Lower leg skin (tissue), 3 donors: ENCODE measurements around the gene NTRK2.

Experiments used
- CTCF ChIP-seq, 3 donors: fragments of 450-650 bp; IDR thresholded peaks; one replicate each; pipeline ENCODE4 v1.5.1; 2016; ENCODE audit warnings: antibody characterized with exemption in 3 of 3, mild to moderate bottlenecking in 3 of 3, moderate library complexity in 2 of 3
- POLR2A ChIP-seq, 2 donors: fragments of 450-650 bp; IDR thresholded peaks; one replicate each; pipeline ENCODE4 v1.6.1; 2016 to 2017; ENCODE audit warnings: antibody characterized with exemption in 2 of 2, mild to moderate bottlenecking in 1 of 2, moderate library complexity in 1 of 2

- TF ChIP-seq CTCF (IDR thresholded peaks at IDR 0.05) (no peak), POLR2A (IDR thresholded peaks at IDR 0.05) (no peak)
These were observed 347.0 kb downstream of the NTRK2 start for GRCh38 chr9:85016384-85017006.
